Melanocyte of skin (primary cell): Measurements from ENCODE around the gene LDB1. TPM values are rescaled to one million over a fixed set of nuclear protein-coding genes. Genes with fewer than 3 reads are reported as not detected.

ENCODE experiments used
- small RNA-seq, 2 donors: library from RNA; depleted of rRNA; stranded (forward); fragments of <200 nt; gene quantifications; one replicate each; pipeline ENCODE3, GENCODE V24; 2012
- total RNA-seq, 2 donors: library from RNA; depleted of rRNA; stranded (reverse); fragments of >200 nt; gene quantifications; 2 replicates each; pipeline ENCODE4 v1.2.3, GENCODE V29; 2012

The LDB1 gene, protein sequence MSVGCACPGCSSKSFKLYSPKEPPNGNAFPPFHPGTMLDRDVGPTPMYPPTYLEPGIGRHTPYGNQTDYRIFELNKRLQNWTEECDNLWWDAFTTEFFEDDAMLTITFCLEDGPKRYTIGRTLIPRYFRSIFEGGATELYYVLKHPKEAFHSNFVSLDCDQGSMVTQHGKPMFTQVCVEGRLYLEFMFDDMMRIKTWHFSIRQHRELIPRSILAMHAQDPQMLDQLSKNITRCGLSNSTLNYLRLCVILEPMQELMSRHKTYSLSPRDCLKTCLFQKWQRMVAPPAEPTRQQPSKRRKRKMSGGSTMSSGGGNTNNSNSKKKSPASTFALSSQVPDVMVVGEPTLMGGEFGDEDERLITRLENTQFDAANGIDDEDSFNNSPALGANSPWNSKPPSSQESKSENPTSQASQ
- total RNA-seq = 10 to 100 TPM; 74.3 to 79.3 TPM

DNA sequence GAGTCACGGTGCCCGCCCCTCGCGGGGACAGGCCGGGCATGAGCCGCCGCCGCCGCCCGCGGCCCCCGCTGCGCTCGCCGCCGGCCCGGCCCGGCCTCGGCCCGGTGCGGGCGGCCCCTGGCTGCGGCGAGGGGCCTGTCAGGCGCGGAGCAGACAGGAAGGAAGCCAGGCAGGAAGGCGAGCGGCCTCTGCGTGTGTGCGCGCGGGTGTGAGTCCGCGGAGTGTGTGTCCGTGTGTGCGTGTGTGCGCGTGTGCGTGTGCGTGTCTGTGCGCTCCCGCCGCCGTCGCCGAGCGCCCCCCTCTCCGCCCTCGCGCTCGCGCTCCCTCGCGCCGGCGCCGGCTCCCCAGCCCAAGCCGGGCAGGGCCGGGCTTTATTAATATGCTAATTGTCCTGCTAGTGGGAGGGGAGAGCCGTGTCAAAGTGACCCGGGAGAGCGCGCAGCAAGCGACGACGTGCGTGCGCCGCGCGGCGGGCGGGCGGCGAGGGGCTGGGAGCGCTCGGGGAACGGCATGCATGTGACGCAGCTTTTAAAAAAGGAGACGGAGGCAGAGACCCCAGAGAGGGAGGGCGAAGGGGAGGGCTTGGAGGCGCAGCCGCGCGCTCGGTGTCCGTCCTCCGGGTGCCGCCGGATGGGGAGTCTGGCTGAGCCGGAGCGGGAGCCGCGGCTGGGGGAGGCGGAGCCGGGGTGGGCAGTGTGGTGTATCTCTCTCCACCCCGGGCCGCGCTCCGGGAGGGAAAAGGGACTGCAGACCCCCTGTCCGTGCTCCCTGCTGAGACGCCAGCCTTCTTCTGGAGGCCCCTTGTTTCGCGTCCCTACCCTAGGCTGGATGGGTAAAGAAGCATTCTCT lies at the start of gene LDB1:
Gene LDB1, minus strand, starts transcription at position 227 of the 849 bp plus-strand sequence. CDS start 258 bp downstream, outside the sequence.

DNA sequence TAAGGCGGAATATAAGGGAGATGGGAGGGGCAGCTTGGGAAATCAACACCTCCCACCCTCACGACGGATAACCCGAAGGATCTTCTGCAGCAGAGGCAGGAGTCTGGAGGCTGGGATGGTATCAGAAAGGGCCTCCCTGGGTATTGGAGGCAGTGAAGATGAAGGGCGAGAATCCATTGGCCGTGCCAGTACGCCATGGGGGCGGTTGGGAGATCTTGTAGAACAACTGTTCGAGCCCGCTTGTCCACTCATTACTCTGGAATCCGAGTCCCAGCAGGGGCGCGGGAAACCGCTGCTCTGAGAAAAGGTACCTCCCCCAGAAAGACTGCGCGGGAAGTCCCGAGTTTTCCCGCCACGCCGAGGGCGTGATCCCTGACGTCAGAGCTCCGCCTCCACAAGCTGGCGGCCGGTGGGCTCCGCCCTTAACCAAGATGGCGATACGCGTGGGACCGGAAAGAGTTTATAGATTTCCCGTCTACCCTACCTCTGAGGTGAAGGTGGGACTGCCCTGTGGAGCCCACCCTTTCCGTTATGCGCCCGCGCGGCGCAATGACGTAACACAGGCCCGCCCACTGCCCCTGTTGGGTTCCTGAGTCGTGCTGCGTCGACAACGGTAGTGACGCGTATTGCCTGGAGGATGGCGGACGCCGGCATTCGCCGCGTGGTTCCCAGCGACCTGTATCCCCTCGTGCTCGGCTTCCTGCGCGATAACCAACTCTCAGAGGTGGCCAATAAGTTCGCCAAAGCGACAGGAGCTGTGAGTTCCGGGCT lies 31.8 kb upstream of the LDB1 start, which contains the start of gene NOLC1:
Gene NOLC1, plus strand, starts transcription at position 616 of the 771 bp plus-strand sequence. Its CDS starts 22 bp downstream, at position 638.

DNA sequence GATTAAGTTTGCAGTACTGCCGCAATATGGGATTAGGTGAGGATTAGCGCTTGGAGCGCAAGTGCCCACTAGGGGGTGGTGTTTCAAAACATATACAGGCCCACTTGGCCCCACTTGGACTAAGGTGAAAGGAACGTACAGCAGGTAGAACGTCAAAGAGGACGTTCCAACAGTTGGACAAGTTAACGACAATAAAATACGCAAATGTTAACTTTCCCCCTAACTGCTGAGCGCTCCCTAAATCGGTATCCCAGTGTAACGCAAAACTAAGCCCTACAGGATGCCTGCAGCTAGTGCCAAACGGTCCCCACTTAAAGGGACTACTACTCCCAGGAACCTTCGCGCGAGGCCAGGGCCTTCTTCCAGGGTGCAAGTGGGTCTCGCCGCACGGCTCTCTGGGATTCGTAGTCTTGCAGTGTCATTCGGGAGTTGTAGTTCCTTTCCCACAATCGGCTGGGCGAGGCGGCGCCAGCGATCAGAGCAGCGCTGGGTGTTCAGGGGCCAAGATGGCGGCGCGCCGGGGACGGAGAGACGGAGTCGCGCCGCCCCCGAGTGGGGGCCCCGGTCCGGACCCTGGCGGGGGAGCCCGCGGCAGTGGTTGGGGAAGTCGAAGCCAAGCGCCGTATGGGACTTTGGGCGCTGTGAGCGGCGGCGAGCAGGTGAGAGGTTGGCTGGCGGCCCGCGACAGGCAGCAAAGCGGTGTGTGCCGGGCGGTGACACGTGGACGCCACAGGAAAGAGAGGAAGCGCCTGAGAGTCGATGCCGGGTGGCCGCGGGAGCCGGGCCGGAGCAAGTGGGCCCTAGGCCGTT lies 12.6 kb upstream of the LDB1 start, which contains the start of gene PPRC1:
Gene PPRC1, plus strand, starts transcription at position 478 of the 810 bp plus-strand sequence. Its CDS starts 29 bp downstream, at position 507.

DNA sequence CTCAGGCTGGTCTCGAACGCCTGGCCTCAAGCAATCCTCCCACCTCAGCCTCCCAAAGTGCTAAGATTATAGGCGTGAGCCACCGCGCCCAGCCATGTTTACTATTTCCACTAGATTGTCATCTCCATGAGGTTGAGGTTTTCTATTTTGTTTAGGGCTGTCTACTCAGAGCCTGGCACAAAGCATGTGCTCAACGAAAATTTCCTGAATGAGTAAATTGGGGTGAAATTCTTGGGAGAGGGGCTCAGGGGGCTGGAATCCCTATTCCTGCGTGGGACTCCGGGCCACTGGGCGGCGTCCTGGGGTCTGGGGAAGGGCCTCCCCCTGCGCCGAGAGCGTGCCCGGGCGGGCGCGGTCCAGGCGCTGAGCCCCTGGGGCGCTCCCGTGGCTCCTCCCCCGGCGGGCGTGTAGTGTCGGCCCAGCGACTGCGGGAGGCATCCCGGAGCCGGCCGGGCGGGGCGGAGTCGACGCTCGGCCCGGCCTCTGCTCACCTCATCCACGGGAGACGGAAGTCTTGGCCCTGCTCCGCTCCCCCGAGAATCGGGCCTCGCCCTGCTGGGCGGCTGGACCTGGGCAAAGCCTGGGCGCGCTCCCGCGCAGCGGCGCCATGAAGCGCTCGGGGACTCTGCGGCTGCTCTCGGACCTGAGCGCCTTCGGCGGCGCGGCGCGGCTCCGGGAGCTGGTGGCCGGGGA lies 55.2 kb downstream of the LDB1 start, which contains the start of gene HPS6:
Gene HPS6, plus strand, starts transcription at position 482 of the 693 bp plus-strand sequence. Its CDS starts 126 bp downstream, at position 608.

Small RNAs within 50 kb of the gene (small RNA-seq; reads per million reads assigned to genes)
- gene AL500527.1 (0 reads per million in 2 donors), gene AL500527.2 (0 reads per million in 2 donors)

Other genes with a start within 250 kb of the LDB1 start
- 10 to 100 TPM in 1 of 2 donors, 1 to 10 TPM in 1; 7.6 to 10.3 TPM for gene ARMH3, start 64.2 kb downstream of the LDB1 start, total RNA-seq
- gene HPS6, start 55.0 kb downstream of the LDB1 start, total RNA-seq = 10 to 100 TPM; 34.8 to 41.0 TPM
- gene PPRC1, start 12.7 kb upstream of the LDB1 start, total RNA-seq = 10 to 100 TPM; 15.8 to 22.6 TPM
- gene NOLC1, start 32.0 kb upstream of the LDB1 start, total RNA-seq = 10 to 100 TPM; 33.0 to 82.9 TPM
- under 1 TPM; 0.33 to 0.34 TPM for gene ELOVL3, start 105.9 kb upstream of the LDB1 start, total RNA-seq
- not detected for gene PITX3, start 121.1 kb upstream of the LDB1 start, total RNA-seq
- 10 to 100 TPM; 29.3 to 35.4 TPM for gene GBF1, start 125.2 kb upstream of the LDB1 start, total RNA-seq